Measurements from ENCODE around the gene SLF2.

The SLF2 gene

DNA sequence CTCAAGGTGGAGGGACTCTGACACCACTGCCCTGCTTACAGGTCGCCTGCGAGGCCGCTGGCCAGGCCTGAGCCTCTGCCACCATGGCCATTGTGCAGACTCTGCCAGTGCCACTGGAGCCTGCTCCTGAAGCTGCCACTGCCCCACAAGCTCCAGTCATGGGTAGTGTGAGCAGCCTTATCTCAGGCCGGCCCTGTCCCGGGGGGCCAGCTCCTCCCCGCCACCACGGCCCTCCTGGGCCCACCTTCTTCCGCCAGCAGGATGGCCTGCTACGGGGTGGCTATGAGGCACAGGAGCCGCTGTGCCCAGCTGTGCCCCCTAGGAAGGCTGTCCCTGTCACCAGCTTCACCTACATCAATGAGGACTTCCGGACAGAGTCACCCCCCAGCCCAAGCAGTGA, 89.7 kb downstream of the SLF2 start:
- peak overlapping the region; percentile 94; the same call in 1 of the 2 replicates for H3K27ac ChIP-seq
- TF ChIP-seq, protein P1, sequence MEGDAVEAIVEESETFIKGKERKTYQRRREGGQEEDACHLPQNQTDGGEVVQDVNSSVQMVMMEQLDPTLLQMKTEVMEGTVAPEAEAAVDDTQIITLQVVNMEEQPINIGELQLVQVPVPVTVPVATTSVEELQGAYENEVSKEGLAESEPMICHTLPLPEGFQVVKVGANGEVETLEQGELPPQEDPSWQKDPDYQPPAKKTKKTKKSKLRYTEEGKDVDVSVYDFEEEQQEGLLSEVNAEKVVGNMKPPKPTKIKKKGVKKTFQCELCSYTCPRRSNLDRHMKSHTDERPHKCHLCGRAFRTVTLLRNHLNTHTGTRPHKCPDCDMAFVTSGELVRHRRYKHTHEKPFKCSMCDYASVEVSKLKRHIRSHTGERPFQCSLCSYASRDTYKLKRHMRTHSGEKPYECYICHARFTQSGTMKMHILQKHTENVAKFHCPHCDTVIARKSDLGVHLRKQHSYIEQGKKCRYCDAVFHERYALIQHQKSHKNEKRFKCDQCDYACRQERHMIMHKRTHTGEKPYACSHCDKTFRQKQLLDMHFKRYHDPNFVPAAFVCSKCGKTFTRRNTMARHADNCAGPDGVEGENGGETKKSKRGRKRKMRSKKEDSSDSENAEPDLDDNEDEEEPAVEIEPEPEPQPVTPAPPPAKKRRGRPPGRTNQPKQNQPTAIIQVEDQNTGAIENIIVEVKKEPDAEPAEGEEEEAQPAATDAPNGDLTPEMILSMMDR (conservative IDR thresholded peaks at IDR 0.05): no peak

DNA sequence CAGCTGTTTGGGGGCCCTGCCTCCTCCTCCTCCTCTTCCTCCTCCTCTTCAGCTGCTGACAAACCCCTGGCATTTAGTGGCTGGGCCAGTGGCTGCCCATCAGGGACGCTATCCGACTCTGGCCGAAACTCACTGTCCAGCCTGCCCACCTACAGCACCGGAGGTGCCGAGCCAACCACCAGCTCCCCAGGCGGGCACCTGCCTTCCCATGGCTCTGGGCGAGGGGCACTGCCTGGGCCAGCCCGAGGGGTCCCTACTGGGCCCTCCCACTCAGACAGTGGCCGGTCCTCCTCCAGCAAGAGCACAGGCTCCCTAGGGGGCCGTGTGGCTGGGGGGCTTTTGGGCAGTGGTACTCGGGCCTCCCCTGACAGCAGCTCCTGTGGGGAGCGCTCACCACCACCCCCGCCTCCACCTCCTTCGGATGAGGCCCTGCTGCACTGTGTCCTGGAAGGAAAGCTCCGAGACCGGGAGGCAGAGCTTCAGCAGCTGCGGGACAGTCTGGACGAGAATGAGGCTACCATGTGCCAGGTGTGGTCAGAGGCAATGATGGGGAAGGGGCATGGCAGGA, 91.0 kb downstream of the SLF2 start:
- H3K27ac ChIP-seq: no peak overlapping the region
- TF ChIP-seq, protein P1 (conservative IDR thresholded peaks at IDR 0.05): no peak

DNA sequence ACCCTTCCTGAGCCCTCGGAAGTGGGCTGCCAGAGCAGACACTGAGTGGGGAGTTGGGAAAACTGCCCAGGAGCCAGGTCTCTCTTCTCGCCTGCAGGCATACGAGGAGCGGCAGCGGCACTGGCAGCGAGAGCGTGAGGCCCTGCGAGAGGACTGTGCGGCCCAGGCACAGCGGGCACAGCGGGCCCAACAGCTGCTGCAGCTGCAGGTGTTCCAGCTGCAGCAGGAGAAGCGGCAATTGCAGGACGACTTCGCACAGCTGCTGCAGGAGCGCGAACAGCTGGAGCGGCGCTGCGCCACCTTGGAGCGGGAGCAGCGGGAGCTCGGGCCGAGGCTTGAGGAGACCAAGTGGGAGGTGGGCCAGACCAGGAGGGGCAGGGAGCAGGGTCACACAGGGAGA, 92.6 kb downstream of the SLF2 start:
- TF ChIP-seq, protein P1 (conservative IDR thresholded peaks at IDR 0.05): no peak

DNA sequence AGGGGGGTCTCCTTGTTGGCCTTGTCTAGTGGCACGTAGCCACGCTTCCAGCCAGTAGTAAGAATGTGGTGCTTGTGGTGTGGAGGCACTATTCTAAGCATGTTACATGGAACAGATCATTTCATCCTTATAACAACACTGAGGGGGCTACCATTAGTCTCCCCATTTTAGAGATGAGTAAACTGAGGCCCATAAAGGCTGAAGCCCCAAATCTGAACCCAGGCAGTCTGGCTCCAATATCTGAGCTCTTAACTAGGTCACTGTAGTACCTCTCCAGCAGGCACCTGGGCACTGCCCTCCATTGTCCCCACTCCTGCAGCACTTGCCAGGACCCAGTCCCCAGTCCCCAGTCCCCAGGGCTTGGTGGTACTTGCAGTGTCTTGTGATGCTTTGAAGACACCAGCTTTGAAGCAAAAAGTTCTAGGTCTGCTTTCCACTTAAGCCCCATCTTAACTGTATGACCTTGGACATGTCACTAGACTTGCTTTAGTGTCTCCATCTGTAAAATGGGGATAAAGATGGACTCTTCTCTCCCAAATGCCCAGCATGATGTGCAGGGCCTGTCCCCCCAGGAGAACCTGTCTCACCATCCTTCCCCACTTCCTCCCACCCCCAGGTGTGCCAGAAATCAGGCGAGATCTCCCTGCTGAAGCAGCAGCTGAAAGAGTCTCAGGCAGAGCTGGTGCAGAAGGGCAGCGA, 93.3 kb downstream of the SLF2 start:
- H3K27ac ChIP-seq: no peak overlapping the region
- TF ChIP-seq, protein P1 (conservative IDR thresholded peaks at IDR 0.05): no peak

More for the DNA sequence above, 92.6 kb downstream of the SLF2 start:
- H3K27ac ChIP-seq: no peak overlapping the region

DNA sequence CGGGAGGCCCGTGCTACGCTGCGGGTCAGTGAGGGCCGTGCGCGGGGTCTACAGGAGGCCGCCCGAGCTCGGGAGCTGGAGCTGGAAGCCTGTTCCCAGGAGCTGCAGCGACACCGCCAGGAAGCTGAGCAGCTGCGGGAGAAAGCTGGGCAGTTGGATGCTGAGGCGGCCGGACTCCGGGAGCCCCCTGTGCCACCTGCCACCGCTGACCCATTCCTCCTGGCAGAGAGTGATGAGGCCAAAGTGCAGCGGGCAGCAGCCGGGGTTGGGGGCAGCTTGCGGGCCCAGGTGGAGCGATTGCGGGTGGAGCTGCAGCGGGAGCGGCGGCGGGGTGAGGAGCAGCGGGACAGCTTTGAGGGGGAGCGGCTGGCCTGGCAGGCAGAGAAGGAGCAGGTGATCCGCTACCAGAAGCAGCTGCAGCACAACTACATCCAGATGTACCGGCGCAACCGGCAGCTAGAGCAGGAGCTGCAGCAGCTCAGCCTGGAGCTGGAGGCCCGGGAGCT, 93.9 kb downstream of the SLF2 start:
- TF ChIP-seq, protein P1 (conservative IDR thresholded peaks at IDR 0.05): no peak
- no peak overlapping the region for H3K27ac ChIP-seq

DNA sequence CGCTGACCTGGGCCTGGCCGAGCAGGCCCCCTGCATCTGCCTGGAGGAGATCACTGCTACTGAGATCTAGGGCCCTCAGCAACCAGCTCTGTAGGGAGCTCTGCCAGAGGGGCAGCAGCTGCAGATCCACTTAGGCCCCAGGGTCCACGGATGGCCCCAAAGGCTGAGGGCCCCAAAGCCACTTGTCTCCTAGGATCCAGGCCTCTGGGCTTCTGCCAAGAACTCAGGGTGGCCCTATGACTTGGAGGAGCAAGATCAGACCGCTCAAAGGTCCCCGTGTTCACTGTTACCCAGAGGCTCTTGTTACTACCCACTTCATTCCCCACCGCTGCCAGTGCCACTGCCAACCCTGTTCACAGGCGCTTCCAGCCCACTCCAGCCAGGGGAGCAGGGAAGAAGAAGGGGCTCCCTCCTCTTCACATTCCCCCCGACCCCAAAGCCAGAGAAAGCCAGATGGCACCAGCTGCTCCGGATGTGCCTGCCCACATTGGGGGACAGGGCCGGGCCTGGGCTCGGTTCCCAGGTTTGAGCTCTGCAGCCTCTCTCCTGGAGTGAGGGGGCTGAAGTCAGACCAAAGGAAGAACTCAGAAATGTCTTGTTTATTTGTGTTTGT, 94.4 kb downstream of the SLF2 start:
- TF ChIP-seq, protein P1 (conservative IDR thresholded peaks at IDR 0.05): no peak
- no peak overlapping the region for H3K27ac ChIP-seq

Measured in VCaP (cell line).